ENCODE results near the gene SLC25A2.

SLC25A2 gene

DNA sequence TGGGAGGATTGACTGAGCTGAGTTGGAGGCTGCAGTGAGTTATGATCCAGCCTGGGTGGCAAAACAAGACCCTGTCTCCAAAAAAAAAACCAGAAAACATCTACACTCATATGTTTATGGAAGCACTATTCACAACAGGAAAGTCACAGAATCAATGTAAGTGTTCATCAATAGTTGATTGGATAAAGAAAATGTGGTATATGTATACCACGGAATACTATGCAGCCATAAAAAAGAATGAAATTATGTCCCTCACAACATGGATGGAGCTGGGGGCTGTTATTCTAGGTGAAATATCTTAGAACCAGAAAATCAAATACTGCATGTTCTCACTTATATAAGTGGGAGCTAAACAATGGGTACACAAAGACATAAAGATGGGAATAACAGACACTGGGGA is 2.8 kb upstream of the SLC25A2 start:
- no peak for DNase-seq

DNA sequence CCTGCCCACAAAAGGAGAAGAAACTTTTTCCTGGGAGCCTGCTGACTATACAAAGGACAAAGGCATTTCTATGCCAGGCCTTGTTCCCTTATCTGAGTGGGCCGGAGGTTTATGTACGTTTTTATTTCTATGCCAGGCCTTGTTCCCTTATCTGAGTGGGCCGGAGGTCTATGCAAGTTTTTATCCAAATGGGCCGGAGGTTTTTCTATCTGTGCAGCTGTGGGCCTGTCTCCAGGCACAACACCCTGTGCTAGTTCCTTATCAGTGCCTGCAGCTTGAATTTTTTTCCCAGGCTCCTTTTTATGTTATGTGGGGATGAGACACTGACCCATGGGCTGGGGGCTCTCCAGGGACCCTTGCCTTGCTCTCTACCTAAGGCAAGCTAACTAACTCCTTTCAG is 5.5 kb downstream of the SLC25A2 start:
- DNase-seq: no peak

DNA sequence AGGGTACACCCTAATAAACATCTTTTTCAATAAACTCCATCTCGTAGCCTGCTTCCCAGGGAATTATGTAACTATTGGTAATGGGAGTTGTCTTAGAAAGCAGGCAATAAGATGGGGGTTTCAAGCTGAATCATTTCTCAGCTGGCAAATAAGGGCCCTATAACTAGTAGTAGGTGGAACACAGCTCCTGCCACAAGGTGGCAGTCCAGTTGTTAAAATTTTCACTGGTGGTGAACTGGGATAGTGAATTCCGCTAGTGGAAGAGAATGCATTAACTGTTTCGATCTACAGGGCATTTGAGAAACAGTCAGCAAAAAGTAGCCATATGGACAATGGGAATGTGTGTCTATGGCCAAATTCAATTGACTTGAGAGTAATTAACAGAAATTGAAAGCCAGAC is 30.9 kb downstream of the SLC25A2 start:
- DNase-seq: no peak

DNA sequence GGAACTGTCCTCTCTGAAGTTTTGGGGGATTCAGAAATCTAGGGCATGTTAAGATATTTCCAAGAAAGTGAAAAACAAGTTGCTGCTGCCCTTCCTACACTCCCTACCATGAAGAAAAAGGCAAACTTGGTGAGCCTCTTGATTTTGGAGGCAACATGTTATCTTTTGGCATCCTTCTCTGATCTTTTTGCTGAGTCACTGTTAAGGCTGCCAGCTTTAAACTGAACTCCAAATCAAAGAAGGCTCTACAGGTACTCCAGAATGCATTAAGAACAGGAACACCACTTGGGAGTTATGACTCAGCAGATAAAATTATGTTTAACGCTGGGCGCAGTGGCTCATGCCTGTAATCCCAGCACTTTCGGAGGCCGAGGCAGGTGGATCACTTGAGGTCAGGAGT is 34.7 kb downstream of the SLC25A2 start:
- DNase-seq: no peak

DNA sequence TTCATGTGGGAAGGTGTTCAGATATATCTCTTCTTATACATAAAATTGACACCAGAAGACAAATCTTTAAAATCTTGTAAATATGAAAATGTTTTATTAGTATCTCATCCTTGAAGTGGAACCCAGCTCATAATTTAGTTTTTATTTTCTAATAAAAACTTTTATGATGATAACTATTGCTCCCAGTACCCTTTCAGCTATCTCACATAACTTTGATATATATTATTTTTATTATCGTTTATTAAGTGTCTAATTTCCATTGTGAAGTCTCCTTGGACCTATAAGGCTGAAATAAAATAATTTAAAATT is 42.7 kb downstream of the SLC25A2 start:
- DNase-seq: no peak

DNA sequence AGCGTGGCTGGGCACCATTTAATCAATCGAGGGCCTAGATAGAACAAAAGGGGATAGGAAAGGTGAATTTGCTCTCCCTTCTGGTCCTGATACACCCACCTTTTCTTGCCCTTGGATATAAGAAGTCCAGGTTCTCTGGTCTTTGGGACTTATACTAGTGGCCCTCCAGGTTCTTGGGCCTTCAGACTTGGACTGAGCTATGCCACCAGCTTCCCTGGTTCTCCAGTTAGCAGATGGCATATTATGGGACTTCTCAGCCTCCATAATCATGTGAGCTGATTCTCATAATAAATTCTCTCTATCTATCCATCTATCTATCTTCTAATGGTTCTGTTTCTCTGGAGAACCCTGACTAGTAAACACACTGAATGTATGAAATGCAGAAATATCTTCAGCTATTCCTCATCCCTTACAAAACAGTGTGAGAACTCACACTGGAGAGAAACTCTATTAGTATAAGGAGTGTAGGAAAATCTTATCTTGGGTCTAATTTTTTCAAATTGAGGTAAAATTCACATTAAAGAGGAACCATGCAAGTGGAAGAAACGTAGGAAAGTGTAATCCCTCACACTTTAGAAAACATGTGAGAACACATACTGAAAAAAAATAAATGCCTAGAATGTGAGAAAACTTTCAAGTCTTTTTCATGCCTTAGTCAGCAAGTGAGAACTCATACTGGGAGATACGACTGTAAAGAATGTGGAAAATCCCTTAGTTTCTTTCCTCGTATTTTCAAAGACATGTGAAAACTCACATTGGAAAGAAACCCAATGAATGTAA is 43.2 kb downstream of the SLC25A2 start:
- no peak for DNase-seq

DNA sequence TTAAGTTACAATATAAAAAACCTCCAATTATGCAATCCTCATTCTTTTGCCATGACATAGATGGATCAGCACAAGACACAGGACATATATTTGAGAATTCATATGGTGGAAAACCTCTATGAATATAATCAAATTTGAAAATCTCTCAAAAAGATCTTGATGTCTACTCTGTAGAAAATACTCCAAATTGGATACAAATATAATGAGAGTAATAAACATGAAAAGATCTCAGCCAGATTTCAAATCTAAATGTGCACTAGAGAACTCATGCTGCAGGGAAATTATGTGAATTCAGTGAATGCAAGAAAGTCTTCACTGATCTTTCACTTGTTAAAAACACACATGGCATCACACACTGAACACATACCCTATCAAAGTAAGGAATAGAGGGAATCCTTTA is 44.9 kb downstream of the SLC25A2 start:
- DNase-seq: no peak

DNA sequence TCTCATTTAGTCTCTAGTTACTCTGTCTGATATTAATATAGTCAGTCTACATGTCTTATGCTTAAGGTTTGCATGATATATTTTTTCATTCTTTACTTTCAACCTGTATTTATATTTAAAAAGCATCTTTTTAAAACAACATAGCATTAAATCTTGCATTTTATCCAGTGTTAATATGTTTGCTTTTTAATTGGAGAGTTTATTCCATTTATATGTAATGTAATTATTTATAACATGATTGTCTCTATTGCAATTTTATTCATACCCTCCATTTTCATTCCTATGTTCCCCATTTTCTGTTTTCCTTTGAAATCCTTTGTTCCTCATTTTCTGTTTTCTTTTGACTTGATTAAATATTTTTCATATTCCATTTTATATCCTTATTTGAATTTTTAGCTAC is 45.4 kb downstream of the SLC25A2 start:
- no peak for DNase-seq

All from NCI-H2029 (cell line).